ENCODE results near the gene TMEM158. TPM values are rescaled to one million over a fixed set of nuclear protein-coding genes. Genes with fewer than 3 reads are reported as not detected.
A peak's percentile ranks its signal among the peaks of the same experiment; 100 is the strongest.

The TMEM158 gene
- total and polyA plus RNA-seq, 2 donors = 0.66 to 1.9 TPM

- H3K4me3 ChIP-seq (ENCODE audit: low read length in 2 of 2) = no peak overlapping the region
- H3K9me3 ChIP-seq (ENCODE audit: control insufficient read depth in 2 of 2, insufficient read depth in 1 of 2, low read length in 1 of 2) = no peaks in the 10 kb centered on the region
- H3K36me3 ChIP-seq (ENCODE audit: control insufficient read depth in 2 of 2, insufficient read depth in 2 of 2, low read length in 1 of 2) = no peaks in the 10 kb centered on the region
- H3K27me3 ChIP-seq (ENCODE audit: control insufficient read depth in 2 of 2, insufficient read depth in 1 of 2, low read length in 1 of 2) = no peaks in the 10 kb centered on the region
- DNase-seq (ENCODE audit: low read depth in 6 of 9, low spot score in 9 of 9) = no peak
- WGBS = 94% methylated on average over 4 of the region's 4 CpGs
- H3K4me1 ChIP-seq (ENCODE audit: control insufficient read depth in 2 of 2, insufficient read depth in 2 of 2, low read length in 2 of 2) = no peaks in the 10 kb centered on the region
- no peak overlapping the region for H3K27ac ChIP-seq (ENCODE audit: low read depth in 1 of 2, low read length in 1 of 2)
Measured at GRCh38 chr3:45240292-45240691, 14.2 kb upstream of the TMEM158 start.

- no peaks in the 10 kb centered on the region for H3K9me3 ChIP-seq (ENCODE audit: control insufficient read depth in 2 of 2, insufficient read depth in 1 of 2, low read length in 1 of 2)
- H3K27ac ChIP-seq (ENCODE audit: low read depth in 1 of 2, low read length in 1 of 2) = no peak overlapping the region
- H3K4me3 ChIP-seq (ENCODE audit: low read length in 2 of 2) = no peak overlapping the region
- DNase-seq (ENCODE audit: low read depth in 6 of 9, low spot score in 9 of 9) = no peak
- no peaks in the 10 kb centered on the region for H3K4me1 ChIP-seq (ENCODE audit: control insufficient read depth in 2 of 2, insufficient read depth in 2 of 2, low read length in 2 of 2)
- H3K36me3 ChIP-seq (ENCODE audit: control insufficient read depth in 2 of 2, insufficient read depth in 2 of 2, low read length in 1 of 2) = no peaks in the 10 kb centered on the region
- H3K27me3 ChIP-seq (ENCODE audit: control insufficient read depth in 2 of 2, insufficient read depth in 1 of 2, low read length in 1 of 2) = no peaks in the 10 kb centered on the region
- 92% methylated on average over 4 of the region's 4 CpGs for WGBS
Measured at GRCh38 chr3:45239254-45239653, 13.2 kb upstream of the TMEM158 start.

- DNase-seq (ENCODE audit: low read depth in 6 of 9, low spot score in 9 of 9) = no peak
- Histone ChIP-seq H3K36me3 (ENCODE audit: control insufficient read depth in 2 of 2, insufficient read depth in 2 of 2, low read length in 1 of 2) (no peaks in the 10 kb centered on the region), H3K27ac (ENCODE audit: low read depth in 1 of 2, low read length in 1 of 2) (no peak overlapping the region), H3K9me3 (ENCODE audit: control insufficient read depth in 2 of 2, insufficient read depth in 1 of 2, low read length in 1 of 2) (no peaks in the 10 kb centered on the region), H3K4me3 (ENCODE audit: low read length in 2 of 2) (no peak overlapping the region), H3K27me3 (ENCODE audit: control insufficient read depth in 2 of 2, insufficient read depth in 1 of 2, low read length in 1 of 2) (peaks cover 0 to under 1% of the 10 kb centered on the region in 2 donors), H3K4me1 (ENCODE audit: control insufficient read depth in 2 of 2, insufficient read depth in 2 of 2, low read length in 2 of 2) (no peaks in the 10 kb centered on the region)
- WGBS = 99% methylated on average over 2 of the region's 2 CpGs
Measured at GRCh38 chr3:45236964-45237363, 10.9 kb upstream of the TMEM158 start.

- WGBS = 96% methylated on average over 2 of the region's 2 CpGs
- no peak overlapping the region for H3K27ac ChIP-seq (ENCODE audit: low read depth in 1 of 2, low read length in 1 of 2)
- H3K4me1 ChIP-seq (ENCODE audit: control insufficient read depth in 2 of 2, insufficient read depth in 2 of 2, low read length in 2 of 2) = no peaks in the 10 kb centered on the region
- H3K4me3 ChIP-seq (ENCODE audit: low read length in 2 of 2) = no peak overlapping the region
- no peaks in the 10 kb centered on the region for H3K9me3 ChIP-seq (ENCODE audit: control insufficient read depth in 2 of 2, insufficient read depth in 1 of 2, low read length in 1 of 2)
- no peaks in the 10 kb centered on the region for H3K36me3 ChIP-seq (ENCODE audit: control insufficient read depth in 2 of 2, insufficient read depth in 2 of 2, low read length in 1 of 2)
- peaks cover 0 to 12% of the 10 kb centered on the region in 2 donors for H3K27me3 ChIP-seq (ENCODE audit: control insufficient read depth in 2 of 2, insufficient read depth in 1 of 2, low read length in 1 of 2)
- DNase-seq (ENCODE audit: low read depth in 6 of 9, low spot score in 9 of 9) = no peak
Measured at GRCh38 chr3:45235409-45235808, 9.3 kb upstream of the TMEM158 start.

- no peak for DNase-seq (ENCODE audit: low read depth in 6 of 9, low spot score in 9 of 9)
- Histone ChIP-seq H3K9me3 (ENCODE audit: control insufficient read depth in 2 of 2, insufficient read depth in 1 of 2, low read length in 1 of 2) (no peaks in the 10 kb centered on the region), H3K27ac (ENCODE audit: low read depth in 1 of 2, low read length in 1 of 2) (no peak overlapping the region), H3K4me3 (ENCODE audit: low read length in 2 of 2) (no peak overlapping the region), H3K36me3 (ENCODE audit: control insufficient read depth in 2 of 2, insufficient read depth in 2 of 2, low read length in 1 of 2) (no peaks in the 10 kb centered on the region), H3K27me3 (ENCODE audit: control insufficient read depth in 2 of 2, insufficient read depth in 1 of 2, low read length in 1 of 2) (peaks cover 0 to 20% of the 10 kb centered on the region in 2 donors), H3K4me1 (ENCODE audit: control insufficient read depth in 2 of 2, insufficient read depth in 2 of 2, low read length in 2 of 2) (no peaks in the 10 kb centered on the region)
- WGBS = 94% methylated on average over 1 of the region's 1 CpG
Measured at GRCh38 chr3:45234250-45234649, 8.2 kb upstream of the TMEM158 start.

GRCh38 chr3:45232521-45232920 is 6.4 kb upstream of the TMEM158 start:
- Histone ChIP-seq H3K27ac (ENCODE audit: low read depth in 1 of 2, low read length in 1 of 2) (no peak overlapping the region), H3K4me1 (ENCODE audit: control insufficient read depth in 2 of 2, insufficient read depth in 2 of 2, low read length in 2 of 2) (no peaks in the 10 kb centered on the region), H3K36me3 (ENCODE audit: control insufficient read depth in 2 of 2, insufficient read depth in 2 of 2, low read length in 1 of 2) (no peaks in the 10 kb centered on the region), H3K27me3 (ENCODE audit: control insufficient read depth in 2 of 2, insufficient read depth in 1 of 2, low read length in 1 of 2) (peaks cover 6 to 37% of the 10 kb centered on the region in 2 donors), H3K4me3 (ENCODE audit: low read length in 2 of 2) (no peak overlapping the region), H3K9me3 (ENCODE audit: control insufficient read depth in 2 of 2, insufficient read depth in 1 of 2, low read length in 1 of 2) (no peaks in the 10 kb centered on the region)
- no peak for DNase-seq (ENCODE audit: low read depth in 6 of 9, low spot score in 9 of 9)

GRCh38 chr3:45227946-45228345 is 1.9 kb upstream of the TMEM158 start:
- 95% methylated on average over 6 of the region's 6 CpGs for WGBS
- no peak for DNase-seq (ENCODE audit: low read depth in 6 of 9, low spot score in 9 of 9)
- Histone ChIP-seq H3K4me1 (ENCODE audit: control insufficient read depth in 2 of 2, insufficient read depth in 2 of 2, low read length in 2 of 2) (peaks cover 11 to 12% of the 10 kb centered on the region in 2 donors), H3K27ac (ENCODE audit: low read depth in 1 of 2, low read length in 1 of 2) (no peak overlapping the region), H3K36me3 (ENCODE audit: control insufficient read depth in 2 of 2, insufficient read depth in 2 of 2, low read length in 1 of 2) (no peaks in the 10 kb centered on the region), H3K9me3 (ENCODE audit: control insufficient read depth in 2 of 2, insufficient read depth in 1 of 2, low read length in 1 of 2) (no peaks in the 10 kb centered on the region), H3K4me3 (ENCODE audit: low read length in 2 of 2) (no peak overlapping the region), H3K27me3 (ENCODE audit: control insufficient read depth in 2 of 2, insufficient read depth in 1 of 2, low read length in 1 of 2) (peaks cover 45 to 75% of the 10 kb centered on the region in 2 donors)

GRCh38 chr3:45227071-45227820 is 1.2 kb upstream of the TMEM158 start:
- 85% methylated on average over 7 of the region's 7 CpGs for WGBS
- H3K4me3 ChIP-seq (ENCODE audit: low read length in 2 of 2) = no peak overlapping the region
- no peak overlapping the region for H3K27ac ChIP-seq (ENCODE audit: low read depth in 1 of 2, low read length in 1 of 2)
- H3K36me3 ChIP-seq (ENCODE audit: control insufficient read depth in 2 of 2, insufficient read depth in 2 of 2, low read length in 1 of 2) = no peaks in the 10 kb centered on the region
- peaks cover 50 to 82% of the 10 kb centered on the region in 2 donors for H3K27me3 ChIP-seq (ENCODE audit: control insufficient read depth in 2 of 2, insufficient read depth in 1 of 2, low read length in 1 of 2)
- no peaks in the 10 kb centered on the region for H3K9me3 ChIP-seq (ENCODE audit: control insufficient read depth in 2 of 2, insufficient read depth in 1 of 2, low read length in 1 of 2)
- no peak for DNase-seq (ENCODE audit: low read depth in 6 of 9, low spot score in 9 of 9)
- peaks cover 11 to 12% of the 10 kb centered on the region in 2 donors for H3K4me1 ChIP-seq (ENCODE audit: control insufficient read depth in 2 of 2, insufficient read depth in 2 of 2, low read length in 2 of 2)

GRCh38 chr3:45225465-45226205 is 452 bp downstream of the TMEM158 start:
- DNase-seq (ENCODE audit: low read depth in 6 of 9, low spot score in 9 of 9) = peak in 6 of 9 donors; percentile 17 to 66 (median 37)
- whole genome bisulfite sequencing = under 1% methylated on average over 131 of the region's 131 CpGs
- Histone ChIP-seq H3K27me3 (ENCODE audit: control insufficient read depth in 2 of 2, insufficient read depth in 1 of 2, low read length in 1 of 2) (peaks cover 55 to 80% of the 10 kb centered on the region in 2 donors), H3K27ac (ENCODE audit: low read depth in 1 of 2, low read length in 1 of 2) (no peak overlapping the region), H3K4me3 (ENCODE audit: low read length in 2 of 2) (peak overlapping the region in 1 of 2 donors; percentile 67), H3K36me3 (ENCODE audit: control insufficient read depth in 2 of 2, insufficient read depth in 2 of 2, low read length in 1 of 2) (no peaks in the 10 kb centered on the region), H3K4me1 (ENCODE audit: control insufficient read depth in 2 of 2, insufficient read depth in 2 of 2, low read length in 2 of 2) (peaks cover 11 to 12% of the 10 kb centered on the region in 2 donors), H3K9me3 (ENCODE audit: control insufficient read depth in 2 of 2, insufficient read depth in 1 of 2, low read length in 1 of 2) (no peaks in the 10 kb centered on the region)

All from thymus (tissue), 11 donors.